Skeletal muscle tissue (tissue), 4 donors: ENCODE measurements around the gene ARL17A. TPM values are rescaled to one million over a fixed set of nuclear protein-coding genes. Genes with fewer than 3 reads are reported as not detected.
"Not testable (repeated sequence)": the region's sequence is repeated elsewhere in the genome, so short reads cannot be mapped to it uniquely, and the experiment has no call there.

Experiments used
- H3K27ac ChIP-seq: one replicate; pipeline ENCODE4 v1.7.0; 2013; ENCODE audit warnings: mild to moderate bottlenecking, low read depth, low read length, inconsistent platforms
- H3K27me3 ChIP-seq, 3 donors: one replicate each; pipeline ENCODE4 v1.7.0; 2013; ENCODE audit warnings: low read length in 3 of 3; ENCODE audit not compliant: control insufficient read depth in 3 of 3, insufficient read depth in 3 of 3
- H3K36me3 ChIP-seq, 3 donors: one replicate each; pipeline ENCODE4 v1.7.0; 2013; ENCODE audit warnings: low read length in 3 of 3; ENCODE audit not compliant: control insufficient read depth in 3 of 3, insufficient read depth in 3 of 3
- H3K4me1 ChIP-seq, 3 donors: one replicate each; pipeline ENCODE4 v1.7.0; 2013; ENCODE audit warnings: low read length in 3 of 3, mild to moderate bottlenecking in 3 of 3; ENCODE audit not compliant: control insufficient read depth in 3 of 3, insufficient read depth in 3 of 3
- H3K4me3 ChIP-seq, 3 donors: one replicate each; pipeline ENCODE4 v1.7.0; 2013; ENCODE audit warnings: low read length in 3 of 3
- H3K9ac ChIP-seq, 3 donors: one replicate each; pipeline ENCODE4 v1.7.0; 2013; ENCODE audit warnings: low read length in 3 of 3, mild to moderate bottlenecking in 3 of 3, moderate library complexity in 2 of 3, low read depth in 1 of 3
- H3K9me3 ChIP-seq, 3 donors: one replicate each; pipeline ENCODE4 v1.7.0; 2013; ENCODE audit warnings: low read length in 3 of 3; ENCODE audit not compliant: control insufficient read depth in 3 of 3
- total RNA-seq: library from RNA; depleted of rRNA; stranded (reverse); fragments of >200 nt; gene quantifications from one replicate; pipeline ENCODE4 v1.2.3, GENCODE V29; 2014
- donor health status: Osteomylitis.

Gene ARL17A
- 12.0 TPM for total RNA-seq

DNA sequence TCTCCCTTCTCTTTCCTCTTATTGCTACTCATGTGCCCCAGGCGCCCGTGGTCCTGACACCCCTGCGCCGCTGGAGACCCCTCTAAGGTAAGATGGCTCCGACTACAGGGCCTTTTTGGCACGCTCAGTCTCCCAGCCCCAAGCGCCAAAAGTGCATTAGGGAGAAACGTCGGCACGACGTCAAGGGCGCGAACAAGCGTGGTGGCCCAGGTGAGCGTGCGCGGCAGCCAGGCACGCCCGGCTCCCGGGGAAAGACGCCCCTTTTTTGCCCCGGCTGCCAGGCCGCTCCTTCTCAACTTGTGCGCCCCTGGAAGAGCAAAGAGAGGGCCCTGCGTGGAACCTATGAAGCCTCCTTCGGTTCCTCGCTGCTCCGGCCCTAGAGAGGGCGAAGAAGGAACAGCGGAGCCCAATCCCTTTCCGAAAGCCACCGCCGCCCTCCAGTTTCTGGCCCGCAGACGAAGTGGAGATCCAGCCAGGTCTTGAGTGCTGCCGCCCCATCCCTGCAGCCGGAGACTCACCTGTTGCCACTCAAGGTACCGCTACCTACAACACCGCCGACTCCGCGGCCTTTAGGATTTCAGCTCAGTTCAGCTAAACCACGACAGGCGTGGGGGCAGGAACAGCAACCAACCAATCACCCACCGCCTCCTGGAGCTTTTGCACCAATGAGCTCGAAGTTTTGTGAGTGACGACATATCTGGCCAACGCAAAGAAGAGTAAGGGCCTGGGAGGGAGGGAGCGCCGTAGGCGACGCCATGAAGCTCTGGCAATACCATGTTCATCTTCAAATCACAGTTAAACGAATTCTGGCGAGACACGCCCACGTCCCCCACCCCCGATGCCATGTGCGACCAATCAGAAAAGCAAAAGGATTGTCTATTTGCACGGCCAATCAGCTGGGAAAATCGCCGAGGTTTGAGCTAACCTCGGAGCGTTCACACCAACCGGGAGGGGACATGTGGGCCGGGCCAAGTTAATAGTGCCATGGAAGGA lies at the start of gene ARL17A:
Gene ARL17A (minus strand): TSS at position 609 of the 993 bp plus-strand sequence. CDS start 3,369 bp downstream, outside the sequence.
- not testable (repeated sequence) for H3K27me3 ChIP-seq, H3K27ac ChIP-seq, H3K4me1 ChIP-seq, H3K4me3 ChIP-seq, H3K36me3 ChIP-seq, H3K9me3 ChIP-seq, H3K9ac ChIP-seq

DNA sequence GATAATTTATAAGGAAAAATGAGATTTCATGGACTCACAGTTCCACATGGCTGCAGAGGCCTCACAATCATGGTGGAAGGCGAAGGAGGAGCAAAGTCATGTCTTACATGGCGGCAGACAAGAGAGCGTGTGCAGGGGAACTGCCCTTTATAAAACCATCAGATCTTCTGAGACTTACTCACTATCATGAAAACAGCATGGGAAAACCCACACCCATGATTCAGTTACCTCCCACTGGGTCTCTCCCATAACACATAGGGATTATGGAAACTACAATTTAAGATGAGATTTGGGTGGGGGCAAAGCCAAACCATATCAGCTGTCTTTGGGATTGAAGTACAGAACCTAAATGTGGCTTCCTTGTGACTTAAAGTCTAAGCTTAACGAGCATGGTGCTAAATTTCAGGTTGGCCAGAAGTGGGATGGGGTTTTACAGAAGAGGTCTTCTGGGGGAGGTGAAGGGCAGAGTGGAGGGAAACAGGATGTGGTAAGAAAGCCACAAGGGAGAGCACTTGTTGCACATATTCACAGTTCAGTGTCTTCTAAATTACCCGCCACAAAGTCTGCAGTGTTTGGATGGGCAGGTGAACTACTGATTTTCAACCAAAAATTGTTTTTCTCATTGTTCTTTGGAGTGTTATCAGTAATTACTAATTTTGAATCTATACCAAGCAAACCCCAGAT lies 49.4 kb upstream of the ARL17A start:
- not testable (repeated sequence) for H3K36me3 ChIP-seq, H3K4me3 ChIP-seq, H3K27me3 ChIP-seq, H3K4me1 ChIP-seq, H3K9me3 ChIP-seq, H3K27ac ChIP-seq, H3K9ac ChIP-seq

DNA sequence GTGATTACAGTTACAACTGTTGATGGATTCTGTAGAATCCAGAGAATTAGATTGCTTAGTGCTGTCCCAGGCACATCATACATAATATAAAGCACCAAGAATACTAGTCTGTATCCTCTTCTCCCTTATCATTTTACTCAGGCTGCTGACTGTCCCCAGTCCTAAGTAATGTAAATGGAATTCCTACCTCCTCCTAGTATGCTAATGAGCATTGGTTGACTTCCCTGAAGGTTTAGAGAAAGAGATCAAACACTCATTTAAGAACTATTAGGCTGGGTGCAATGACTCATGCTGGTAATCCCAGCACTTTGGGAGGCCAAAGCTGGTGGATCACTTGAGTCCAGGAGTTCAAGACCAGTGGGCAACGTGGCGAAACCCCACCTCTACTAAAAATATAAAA lies 48.0 kb upstream of the ARL17A start:
- H3K27me3 ChIP-seq, H3K27ac ChIP-seq, H3K9ac ChIP-seq, H3K36me3 ChIP-seq, H3K4me3 ChIP-seq, H3K9me3 ChIP-seq, H3K4me1 ChIP-seq: not testable (repeated sequence)

DNA sequence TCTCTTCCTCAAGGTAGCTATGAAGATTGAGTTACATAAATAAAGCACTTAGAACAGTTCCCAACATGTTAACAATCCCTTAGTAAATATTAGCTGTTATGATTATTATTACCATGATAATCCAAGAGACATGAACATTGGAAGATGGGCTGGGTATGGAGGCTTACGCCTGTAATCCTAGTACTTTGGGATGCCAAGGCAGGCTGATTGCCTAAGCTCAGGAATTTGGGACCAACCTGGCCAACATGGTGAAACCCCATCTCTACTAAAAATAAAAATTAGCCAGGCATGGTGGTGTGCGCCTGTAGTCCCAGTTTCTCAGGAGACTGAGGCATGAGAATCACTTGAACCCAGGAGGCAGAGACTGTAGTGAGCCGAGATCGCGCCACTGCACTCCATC lies 45.2 kb upstream of the ARL17A start:
- H3K36me3 ChIP-seq, H3K27ac ChIP-seq, H3K4me3 ChIP-seq, H3K4me1 ChIP-seq, H3K9ac ChIP-seq, H3K9me3 ChIP-seq, H3K27me3 ChIP-seq: not testable (repeated sequence)

DNA sequence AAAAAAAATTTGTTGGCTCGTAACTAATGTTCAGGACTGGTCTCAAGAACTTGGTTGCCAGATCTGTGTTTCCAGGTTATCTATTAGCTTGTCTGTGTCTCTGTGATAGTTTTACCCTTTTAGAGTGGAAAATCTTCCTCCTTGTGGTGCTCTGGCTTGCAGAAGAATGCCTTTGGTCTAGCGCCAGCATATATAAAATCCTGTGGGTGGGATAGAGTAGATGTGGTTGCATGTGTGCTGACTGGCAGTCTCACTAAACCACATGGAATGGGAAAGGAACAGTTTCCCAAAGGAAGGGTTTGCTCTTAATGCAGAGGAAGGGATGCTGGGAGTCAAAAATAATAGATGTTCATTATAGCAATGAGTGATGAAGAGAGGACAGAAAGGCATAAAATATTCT lies 44.3 kb upstream of the ARL17A start:
- H3K4me1 ChIP-seq, H3K9ac ChIP-seq: not testable (repeated sequence)

DNA sequence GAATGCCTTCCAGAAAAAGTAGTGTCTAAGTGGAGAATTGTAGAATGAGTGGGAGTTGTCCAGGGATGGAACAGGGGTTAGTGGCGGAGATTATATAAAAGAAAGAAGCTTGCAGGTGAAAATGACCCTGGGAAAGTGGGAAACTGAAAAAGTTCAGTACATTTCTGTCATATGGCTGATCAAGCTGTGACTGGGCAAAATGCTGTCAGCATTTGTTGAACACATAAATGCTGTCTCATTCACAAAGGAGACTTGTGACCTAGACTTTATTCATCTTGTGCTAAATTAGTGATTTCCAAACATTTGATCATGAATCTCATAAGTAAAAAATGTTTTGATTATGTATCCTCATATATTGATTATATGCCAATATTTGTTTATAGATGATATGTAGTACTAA lies 39.5 kb upstream of the ARL17A start:
- H3K27ac ChIP-seq, H3K9me3 ChIP-seq, H3K36me3 ChIP-seq, H3K4me3 ChIP-seq, H3K9ac ChIP-seq, H3K4me1 ChIP-seq, H3K27me3 ChIP-seq: not testable (repeated sequence)

More for the DNA sequence above, 44.3 kb upstream of the ARL17A start:
- not testable (repeated sequence) for H3K4me3 ChIP-seq, H3K9me3 ChIP-seq, H3K27ac ChIP-seq, H3K36me3 ChIP-seq, H3K27me3 ChIP-seq

DNA sequence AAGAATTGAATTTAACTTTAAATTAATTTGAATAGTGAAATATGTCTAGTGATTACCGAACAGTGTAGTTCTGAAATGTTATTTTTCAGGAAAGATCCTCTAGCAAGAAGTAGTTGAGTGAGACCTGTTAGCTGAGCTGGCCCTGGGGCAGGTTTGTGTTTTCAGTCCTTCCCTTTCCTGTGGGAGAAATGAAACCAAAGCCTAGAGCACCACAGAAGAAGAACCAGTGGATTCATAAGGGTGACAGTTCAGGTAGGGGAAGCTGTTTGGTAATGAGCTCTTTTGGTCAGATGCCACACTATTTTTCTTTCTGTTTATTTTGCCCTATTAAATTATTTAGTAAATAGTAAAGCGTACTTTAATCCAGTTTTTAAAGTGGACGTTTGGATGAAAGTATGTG lies 37.6 kb upstream of the ARL17A start:
- not testable (repeated sequence) for H3K27me3 ChIP-seq, H3K36me3 ChIP-seq, H3K4me1 ChIP-seq, H3K9ac ChIP-seq, H3K9me3 ChIP-seq, H3K27ac ChIP-seq, H3K4me3 ChIP-seq

DNA sequence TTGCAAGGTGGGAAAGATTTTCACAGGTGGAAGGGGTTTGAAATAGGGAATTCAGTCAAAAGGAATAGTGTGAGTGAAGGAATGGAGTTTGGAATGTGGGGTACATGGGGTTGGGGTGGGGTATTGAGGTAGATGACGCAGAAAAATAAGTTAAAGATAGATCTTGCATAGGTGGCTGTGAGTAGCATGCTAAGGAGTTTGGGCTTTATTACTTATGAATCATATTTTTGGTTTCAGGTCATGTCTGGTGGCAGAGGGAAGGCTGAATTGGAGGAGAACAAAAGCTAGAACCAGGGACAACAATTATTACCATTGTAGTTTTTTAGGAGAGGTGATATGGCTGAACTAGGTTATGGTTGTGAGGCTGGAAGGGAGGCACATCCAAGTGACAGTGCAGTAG lies 34.4 kb upstream of the ARL17A start:
- not testable (repeated sequence) for H3K4me1 ChIP-seq, H3K27ac ChIP-seq, H3K9me3 ChIP-seq, H3K4me3 ChIP-seq, H3K9ac ChIP-seq, H3K36me3 ChIP-seq, H3K27me3 ChIP-seq

DNA sequence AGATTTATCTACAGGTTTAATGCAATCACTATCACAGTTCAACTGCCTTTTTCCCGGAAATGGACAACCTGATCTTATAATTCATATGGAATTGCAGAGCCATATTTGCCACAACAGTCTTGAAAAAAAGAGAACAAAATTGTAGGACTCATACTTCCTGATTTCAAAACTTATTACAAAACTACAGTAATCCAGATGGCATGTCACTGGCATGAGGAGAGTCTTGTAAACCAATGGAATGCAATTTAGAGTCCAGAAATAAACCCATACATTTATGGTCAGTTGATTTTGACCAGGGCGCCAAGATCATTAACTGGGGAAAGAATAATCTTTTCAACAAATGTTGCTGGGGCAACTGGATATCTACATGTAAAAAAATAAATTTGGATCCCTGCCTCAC lies 31.8 kb upstream of the ARL17A start:
- H3K9ac ChIP-seq, H3K4me1 ChIP-seq, H3K27me3 ChIP-seq, H3K4me3 ChIP-seq, H3K36me3 ChIP-seq, H3K27ac ChIP-seq, H3K9me3 ChIP-seq: not testable (repeated sequence)

DNA sequence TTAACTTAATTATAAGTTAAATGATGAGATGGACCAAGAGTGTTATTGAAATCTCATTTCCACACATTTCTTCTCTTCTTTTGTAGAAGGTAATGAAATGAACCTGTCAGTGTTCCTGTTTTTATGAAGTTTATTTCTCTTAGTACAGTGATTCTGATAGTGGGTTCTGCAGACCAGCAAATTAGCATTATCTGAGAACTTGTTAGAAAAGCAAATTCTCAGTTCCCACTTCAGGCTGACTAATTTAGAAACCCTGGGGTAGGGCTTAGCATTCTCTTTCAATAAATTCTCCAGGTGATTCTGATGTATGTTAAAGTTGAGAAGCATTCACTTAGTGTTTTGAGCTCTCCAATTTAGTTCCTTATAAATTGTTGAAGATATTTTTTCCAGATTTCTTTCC lies 23.6 kb upstream of the ARL17A start:
- H3K27me3 ChIP-seq, H3K9ac ChIP-seq: not testable (repeated sequence)

More for the DNA sequence above, 23.6 kb upstream of the ARL17A start:
- H3K9me3 ChIP-seq, H3K4me3 ChIP-seq, H3K4me1 ChIP-seq, H3K36me3 ChIP-seq, H3K27ac ChIP-seq: not testable (repeated sequence)
